Colonic mucosa (tissue), 4 donors: ENCODE data around the gene KRTAP4-2. TPM values are rescaled to one million over a fixed set of nuclear protein-coding genes. Genes with fewer than 3 reads are reported as not detected.
"Not testable (repeated sequence)": the region's sequence is repeated elsewhere in the genome, so short reads cannot be mapped to it uniquely, and the experiment has no call there.

Experiments
- DNase-seq: peaks from one replicate; pipeline ENCODE4 v3.0.0-alpha.2; 2020
- H3K27ac ChIP-seq: fragments of 200-600 bp; one replicate; pipeline ENCODE4 v1.8.0; 2021
- H3K27me3 ChIP-seq: fragments of 200-600 bp; one replicate; pipeline ENCODE4 v1.8.0; 2021
- H3K36me3 ChIP-seq: fragments of 200-600 bp; one replicate; pipeline ENCODE4 v1.8.0; 2021
- H3K4me1 ChIP-seq: fragments of 200-600 bp; one replicate; pipeline ENCODE4 v1.8.0; 2021; ENCODE audit warnings: mild to moderate bottlenecking
- H3K4me3 ChIP-seq: fragments of 200-600 bp; one replicate; pipeline ENCODE4 v1.8.0; 2021
- H3K9ac ChIP-seq, 2 donors: one replicate each; pipeline ENCODE4 v1.7.0; 2013; ENCODE audit warnings: control low read depth in 2 of 2, low read depth in 2 of 2, low read length in 2 of 2
- H3K9me3 ChIP-seq: fragments of 200-600 bp; one replicate; pipeline ENCODE4 v1.8.0; 2021
- intact Hi-C: fragments of 100-400 bp; cut with DNase I; formaldehyde crosslinking; loops from one replicate; pipeline ENCODE4 v1.14.1; 2022
- total RNA-seq, 2 donors: library from RNA; stranded (reverse); fragmentation: NEBNext Ultra II Directional in 1 of 2; extraction: Animal tissue kit (Norgen Biotek cat#: 25700) in 1 of 2; gene quantifications; one replicate each; pipeline ENCODE4 v1.2.1, GENCODE V29; 2021
- TF ChIP-seq, protein P1 (sequence below): fragments of 200-600 bp; IDR thresholded peaks from one replicate; pipeline ENCODE4 v1.8.0; 2022; ENCODE audit warnings: antibody characterized with exemption, mild to moderate bottlenecking
- donor health status: healthy.
- donor health status: DM: no; HTN: no; CAD: no.
- donor health status: DM: no; HTN: no; CAD: no.

The KRTAP4-2 gene
- total RNA-seq, 2 donors from 2014 or later, result not detected

DNA sequence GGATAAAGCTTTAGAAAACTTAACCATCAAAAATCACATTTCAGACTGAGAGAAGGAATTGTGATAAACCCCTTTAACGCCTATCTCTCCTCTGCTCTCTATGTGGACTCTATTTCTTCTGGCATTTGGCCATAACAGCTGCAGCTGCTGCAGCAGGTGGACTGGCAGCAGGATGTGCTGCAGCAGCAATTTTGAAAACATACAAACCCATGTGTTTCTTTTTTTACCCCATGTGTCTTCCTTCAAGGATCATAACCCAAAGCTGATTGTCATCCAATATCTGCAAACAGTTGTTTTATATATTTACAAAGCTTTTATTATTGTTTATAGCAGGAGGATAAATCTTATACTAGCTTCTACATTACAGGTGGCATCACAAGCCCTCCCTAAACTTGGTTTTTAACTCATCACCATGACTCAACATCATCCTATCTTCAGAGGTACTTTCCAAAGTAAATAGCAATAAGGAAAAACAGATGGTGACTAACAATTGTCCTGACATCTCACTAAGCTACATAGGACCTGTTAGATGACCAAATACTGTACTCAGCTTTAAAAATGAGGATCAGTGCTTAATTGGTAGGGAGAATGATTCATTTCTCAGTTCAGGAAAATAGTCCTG lies 33.9 kb upstream of the KRTAP4-2 start:
- H3K9ac ChIP-seq, result no peak overlapping the region
- DNase-seq, result no peak
- intact Hi-C loops, result no loop called here
- H3K4me1 ChIP-seq, result no peaks in the 10 kb centered on the region
- no peaks in the 10 kb centered on the region for H3K36me3 ChIP-seq
- H3K4me3 ChIP-seq, result no peak overlapping the region
- H3K27ac ChIP-seq, result no peak overlapping the region
- H3K9me3 ChIP-seq, result no peaks in the 10 kb centered on the region
- H3K27me3 ChIP-seq, result no peaks in the 10 kb centered on the region
- TF ChIP-seq, protein P1, sequence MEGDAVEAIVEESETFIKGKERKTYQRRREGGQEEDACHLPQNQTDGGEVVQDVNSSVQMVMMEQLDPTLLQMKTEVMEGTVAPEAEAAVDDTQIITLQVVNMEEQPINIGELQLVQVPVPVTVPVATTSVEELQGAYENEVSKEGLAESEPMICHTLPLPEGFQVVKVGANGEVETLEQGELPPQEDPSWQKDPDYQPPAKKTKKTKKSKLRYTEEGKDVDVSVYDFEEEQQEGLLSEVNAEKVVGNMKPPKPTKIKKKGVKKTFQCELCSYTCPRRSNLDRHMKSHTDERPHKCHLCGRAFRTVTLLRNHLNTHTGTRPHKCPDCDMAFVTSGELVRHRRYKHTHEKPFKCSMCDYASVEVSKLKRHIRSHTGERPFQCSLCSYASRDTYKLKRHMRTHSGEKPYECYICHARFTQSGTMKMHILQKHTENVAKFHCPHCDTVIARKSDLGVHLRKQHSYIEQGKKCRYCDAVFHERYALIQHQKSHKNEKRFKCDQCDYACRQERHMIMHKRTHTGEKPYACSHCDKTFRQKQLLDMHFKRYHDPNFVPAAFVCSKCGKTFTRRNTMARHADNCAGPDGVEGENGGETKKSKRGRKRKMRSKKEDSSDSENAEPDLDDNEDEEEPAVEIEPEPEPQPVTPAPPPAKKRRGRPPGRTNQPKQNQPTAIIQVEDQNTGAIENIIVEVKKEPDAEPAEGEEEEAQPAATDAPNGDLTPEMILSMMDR, result no peak

DNA sequence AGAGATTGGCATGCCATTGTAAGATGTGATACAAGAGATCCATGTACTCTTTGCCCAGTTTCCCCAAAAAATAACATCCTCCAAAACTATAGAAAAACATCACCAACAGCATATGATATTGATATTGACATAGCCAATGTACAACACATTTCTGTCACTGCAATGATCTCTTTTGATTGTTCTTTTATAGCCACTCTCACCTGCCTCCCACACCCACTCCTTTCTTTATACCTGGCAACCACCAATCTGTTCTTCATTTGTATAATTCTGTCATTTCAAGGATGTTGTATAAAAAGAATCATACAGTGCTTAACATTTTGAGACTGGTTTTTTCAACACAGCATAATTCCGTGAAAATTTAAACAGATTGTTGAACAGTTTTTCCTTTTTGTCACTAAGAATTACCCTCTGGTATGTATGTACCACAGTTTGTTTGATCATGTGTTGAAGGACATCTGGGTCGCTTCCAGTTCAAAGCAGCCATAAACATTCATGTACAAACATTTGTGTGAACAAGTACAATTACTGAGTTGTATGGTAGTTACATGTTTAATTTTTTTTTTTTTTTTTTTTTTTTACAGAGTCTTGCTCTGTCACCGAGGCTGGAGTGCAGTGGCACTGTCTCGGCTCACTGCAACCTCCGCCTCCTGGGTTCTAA lies 21.5 kb upstream of the KRTAP4-2 start:
- no peak overlapping the region for H3K27ac ChIP-seq
- intact Hi-C loops, result no loop called here
- no peak overlapping the region for H3K4me3 ChIP-seq
- no peaks in the 10 kb centered on the region for H3K4me1 ChIP-seq
- no peak overlapping the region for H3K9ac ChIP-seq
- no peaks in the 10 kb centered on the region for H3K36me3 ChIP-seq
- TF ChIP-seq, protein P1, result no peak
- no peaks in the 10 kb centered on the region for H3K9me3 ChIP-seq
- H3K27me3 ChIP-seq, result no peaks in the 10 kb centered on the region
- DNase-seq, result no peak

DNA sequence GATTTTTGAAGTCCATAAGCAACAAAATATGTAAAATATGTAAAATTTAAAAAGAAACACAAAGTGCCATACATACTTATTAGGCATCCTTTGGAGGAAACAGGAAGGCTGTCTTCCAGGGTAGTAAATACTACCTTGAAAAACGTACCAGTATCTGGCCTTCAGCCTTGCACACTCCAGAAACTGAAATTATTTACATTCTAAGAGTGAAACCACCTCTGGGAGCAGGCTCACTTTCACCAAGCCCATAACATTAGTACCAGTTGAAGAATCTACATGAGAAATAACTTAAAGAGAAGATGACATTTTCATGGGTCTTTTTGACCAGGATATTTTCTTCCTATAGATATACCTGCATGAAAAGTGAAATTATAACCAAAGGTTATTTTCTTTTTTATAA lies 18.0 kb upstream of the KRTAP4-2 start:
- intact Hi-C loops, result no loop called here
- TF ChIP-seq, protein P1, result no peak

DNA sequence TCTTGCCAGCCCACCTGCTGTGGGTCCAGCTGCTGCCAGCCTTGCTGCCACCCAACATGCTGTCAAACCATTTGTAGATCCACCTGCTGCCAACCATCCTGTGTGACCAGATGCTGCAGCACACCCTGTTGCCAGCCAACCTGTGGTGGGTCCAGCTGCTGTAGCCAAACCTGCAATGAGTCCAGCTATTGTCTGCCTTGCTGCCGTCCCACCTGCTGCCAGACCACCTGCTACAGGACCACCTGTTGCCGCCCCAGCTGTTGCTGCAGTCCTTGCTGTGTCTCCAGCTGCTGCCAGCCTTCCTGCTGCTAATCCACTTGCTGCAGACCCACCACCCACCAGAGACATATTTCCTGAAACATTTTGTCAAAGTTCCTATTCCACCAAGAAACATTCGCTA lies 12.3 kb upstream of the KRTAP4-2 start:
- TF ChIP-seq, protein P1, result no peak
- intact Hi-C loops, result no loop called here
- no peak for DNase-seq
- Histone ChIP-seq H3K27me3 (no peaks in the 10 kb centered on the region), H3K27ac (no peak overlapping the region), H3K9ac (no peak overlapping the region), H3K4me3 (no peak overlapping the region), H3K4me1 (no peaks in the 10 kb centered on the region), H3K36me3 (no peaks in the 10 kb centered on the region), H3K9me3 (no peaks in the 10 kb centered on the region)

More for the DNA sequence above, 18.0 kb upstream of the KRTAP4-2 start:
- Histone ChIP-seq H3K4me3 (no peak overlapping the region), H3K9ac (no peak overlapping the region), H3K9me3 (no peaks in the 10 kb centered on the region), H3K27ac (no peak overlapping the region), H3K4me1 (no peaks in the 10 kb centered on the region), H3K27me3 (no peaks in the 10 kb centered on the region), H3K36me3 (no peaks in the 10 kb centered on the region)
- no peak for DNase-seq

DNA sequence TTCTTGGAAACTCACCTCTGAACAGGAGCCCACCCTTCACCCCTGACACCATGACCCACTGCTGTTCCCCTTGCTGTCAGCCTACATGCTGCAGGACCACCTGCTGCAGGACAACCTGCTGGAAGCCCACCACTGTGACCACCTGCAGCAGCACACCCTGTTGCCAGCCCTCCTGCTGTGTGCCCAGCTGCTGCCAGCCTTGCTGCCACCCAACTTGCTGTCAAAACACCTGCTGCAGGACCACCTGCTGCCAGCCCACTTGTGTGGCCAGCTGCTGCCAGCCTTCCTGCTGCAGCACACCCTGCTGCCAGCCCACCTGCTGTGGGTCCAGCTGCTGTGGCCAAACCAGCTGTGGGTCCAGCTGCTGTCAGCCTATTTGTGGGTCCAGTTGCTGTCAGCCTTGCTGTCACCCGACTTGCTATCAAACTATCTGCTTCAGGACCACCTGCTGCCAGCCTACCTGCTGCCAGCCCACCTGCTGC lies 11.9 kb upstream of the KRTAP4-2 start, which contains the start of gene KRTAP9-1:
KRTAP9-1 (plus strand) TSS at position 51 of the 482 bp plus-strand sequence; CDS start at position 51, 0 bp downstream.
- H3K9me3 ChIP-seq, H3K4me3 ChIP-seq, intact Hi-C loops: not testable (repeated sequence)

DNA sequence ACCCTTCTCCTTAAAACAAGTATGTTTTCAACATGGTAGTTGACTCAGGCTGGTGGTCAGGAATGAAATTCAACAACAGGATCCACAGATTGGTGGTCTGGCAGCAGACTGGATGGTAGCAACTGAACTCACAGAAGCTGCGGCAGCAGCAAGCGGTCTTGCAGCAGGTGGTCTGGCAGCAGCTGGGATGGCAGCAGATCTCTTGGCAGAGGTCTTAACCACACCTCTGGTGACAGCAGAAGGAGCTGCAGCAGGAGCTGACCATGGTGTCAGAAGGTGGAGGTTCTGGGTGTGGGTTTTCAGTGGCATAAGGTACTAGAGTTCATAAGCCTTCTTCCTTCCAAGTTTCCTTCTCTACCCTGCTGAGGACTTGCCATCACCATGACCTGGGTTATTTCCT lies 8.9 kb upstream of the KRTAP4-2 start:
- intact Hi-C loops, result no loop called here
- TF ChIP-seq, protein P1, result no peak
- Histone ChIP-seq H3K9me3 (no peaks in the 10 kb centered on the region), H3K27me3 (no peaks in the 10 kb centered on the region), H3K27ac (no peak overlapping the region), H3K4me3 (no peak overlapping the region), H3K9ac (no peak overlapping the region), H3K36me3 (no peaks in the 10 kb centered on the region), H3K4me1 (no peaks in the 10 kb centered on the region)
- no peak for DNase-seq

More for the DNA sequence above, 11.9 kb upstream of the KRTAP4-2 start, which contains the start of gene KRTAP9-1:
- H3K27me3 ChIP-seq, DNase-seq, H3K36me3 ChIP-seq, H3K9ac ChIP-seq, H3K27ac ChIP-seq, H3K4me1 ChIP-seq: not testable (repeated sequence)
